GM06990 (cell line): ENCODE measurements around the gene FLNB.

Source experiments
- DNase-seq: peaks from one replicate; pipeline ENCODE4 v3.0.0-alpha.2; 2011; ENCODE audit not compliant: insufficient read length; ENCODE audit errors: extremely low read depth
- H3K27me3 ChIP-seq: replicated peaks from 2 replicates; pipeline ENCODE4 v1.6.0; 2011; ENCODE audit warnings: low read length; ENCODE audit not compliant: control insufficient read depth, insufficient read depth
- H3K36me3 ChIP-seq: 2 replicates; pipeline ENCODE4 v1.5.1; 2011; ENCODE audit warnings: low read length; ENCODE audit not compliant: control insufficient read depth, insufficient read depth
- H3K4me3 ChIP-seq: replicated peaks from 2 replicates; pipeline ENCODE4 v1.5.1; 2011; ENCODE audit warnings: low read depth, mild to moderate bottlenecking, control low read depth, low read length
- TF ChIP-seq, protein P1 (sequence below): IDR thresholded peaks from 2 replicates; pipeline ENCODE4 v1.5.1; 2011; ENCODE audit warnings: low read length, control low read depth, mild to moderate bottlenecking, inconsistent platforms; ENCODE audit not compliant: insufficient read depth, poor library complexity, severe bottlenecking

The FLNB gene

DNA sequence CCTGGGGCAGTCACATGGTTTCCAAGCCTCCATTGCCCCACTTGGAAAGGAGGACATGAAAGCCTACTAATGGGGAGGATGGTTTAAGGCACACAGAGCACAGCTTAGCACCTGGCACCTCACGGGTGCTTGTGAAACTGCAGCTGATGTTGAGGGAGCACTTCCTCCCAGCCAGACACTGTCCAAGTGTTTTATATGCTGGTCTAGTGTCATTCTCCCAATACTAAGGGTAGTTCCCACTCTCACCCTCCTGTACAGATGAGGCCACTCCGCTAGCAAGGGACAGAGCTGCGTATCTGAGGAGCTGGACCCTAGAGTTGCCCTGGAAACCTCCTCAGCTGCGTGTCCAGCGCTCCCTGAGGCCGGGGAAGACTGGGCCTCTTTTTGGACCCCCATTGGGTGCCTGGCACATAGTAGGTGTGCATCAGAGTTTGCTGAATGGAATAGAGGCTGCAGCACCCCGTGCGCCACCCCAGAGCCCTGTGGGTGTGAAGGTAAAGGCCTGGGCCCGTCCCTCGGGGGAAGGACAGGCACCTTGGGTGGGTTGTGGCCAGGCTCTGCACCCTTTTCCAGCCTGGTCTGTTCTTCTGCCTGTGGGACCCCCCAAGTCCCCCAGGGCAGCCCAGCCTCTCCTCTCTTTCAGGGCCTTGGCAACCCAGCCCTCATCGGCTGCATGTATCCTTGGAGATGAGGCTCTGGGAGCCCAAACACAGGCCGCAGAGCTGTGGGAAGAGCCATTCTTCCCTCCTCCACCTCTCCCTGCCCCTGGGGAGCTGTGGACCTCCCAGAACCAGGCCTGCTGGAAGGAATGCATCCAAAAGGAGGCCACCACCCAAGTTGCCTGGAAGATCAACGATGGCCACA, 171.2 kb downstream of the FLNB start:
- Histone ChIP-seq H3K27me3 (no peaks in the 10 kb centered on the region), H3K36me3 (no peaks in the 10 kb centered on the region), H3K4me3 (no peak overlapping the region)
- TF ChIP-seq, protein P1, sequence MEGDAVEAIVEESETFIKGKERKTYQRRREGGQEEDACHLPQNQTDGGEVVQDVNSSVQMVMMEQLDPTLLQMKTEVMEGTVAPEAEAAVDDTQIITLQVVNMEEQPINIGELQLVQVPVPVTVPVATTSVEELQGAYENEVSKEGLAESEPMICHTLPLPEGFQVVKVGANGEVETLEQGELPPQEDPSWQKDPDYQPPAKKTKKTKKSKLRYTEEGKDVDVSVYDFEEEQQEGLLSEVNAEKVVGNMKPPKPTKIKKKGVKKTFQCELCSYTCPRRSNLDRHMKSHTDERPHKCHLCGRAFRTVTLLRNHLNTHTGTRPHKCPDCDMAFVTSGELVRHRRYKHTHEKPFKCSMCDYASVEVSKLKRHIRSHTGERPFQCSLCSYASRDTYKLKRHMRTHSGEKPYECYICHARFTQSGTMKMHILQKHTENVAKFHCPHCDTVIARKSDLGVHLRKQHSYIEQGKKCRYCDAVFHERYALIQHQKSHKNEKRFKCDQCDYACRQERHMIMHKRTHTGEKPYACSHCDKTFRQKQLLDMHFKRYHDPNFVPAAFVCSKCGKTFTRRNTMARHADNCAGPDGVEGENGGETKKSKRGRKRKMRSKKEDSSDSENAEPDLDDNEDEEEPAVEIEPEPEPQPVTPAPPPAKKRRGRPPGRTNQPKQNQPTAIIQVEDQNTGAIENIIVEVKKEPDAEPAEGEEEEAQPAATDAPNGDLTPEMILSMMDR = no peak
- no peak for DNase-seq

DNA sequence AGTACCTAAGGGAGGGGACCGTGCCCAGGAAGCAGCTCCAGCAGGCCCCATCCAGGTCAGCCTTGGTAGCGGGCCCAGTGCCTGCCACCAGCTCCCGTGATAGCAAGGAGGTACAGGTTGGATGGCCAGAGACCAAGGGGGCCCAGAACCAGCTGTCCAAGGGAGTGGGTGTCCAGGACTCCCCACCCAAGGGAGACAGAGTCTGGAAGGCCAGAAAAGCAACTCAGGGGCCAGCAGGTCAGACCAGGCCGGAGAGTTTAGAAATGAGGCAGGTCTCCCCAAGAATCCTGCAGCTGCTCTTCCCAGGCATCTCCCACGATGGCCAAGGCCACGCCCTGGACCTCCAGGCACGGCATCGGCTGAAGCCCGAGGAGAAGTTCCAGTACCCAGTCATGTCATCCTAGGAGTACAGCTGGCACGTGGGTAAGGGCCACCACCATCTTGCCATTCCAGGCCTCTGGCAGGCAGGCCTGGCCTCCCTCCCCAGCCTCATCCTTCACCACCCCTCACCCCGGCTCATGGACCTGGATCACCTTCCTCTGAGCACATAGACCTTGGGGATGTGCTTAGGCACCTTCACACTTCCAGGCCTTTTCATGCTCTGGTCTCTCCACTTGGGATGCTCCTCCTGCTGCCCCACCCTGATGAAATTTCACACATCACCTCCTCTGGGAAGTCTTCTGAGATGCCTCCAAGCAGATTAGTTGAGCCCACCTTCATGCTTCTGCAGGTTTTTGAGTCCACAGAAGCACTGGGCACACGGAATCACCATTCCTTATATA, 172.1 kb downstream of the FLNB start:
- Histone ChIP-seq H3K36me3 (no peaks in the 10 kb centered on the region), H3K27me3 (no peaks in the 10 kb centered on the region), H3K4me3 (no peak overlapping the region)
- TF ChIP-seq, protein P1 = no peak
- no peak for DNase-seq

DNA sequence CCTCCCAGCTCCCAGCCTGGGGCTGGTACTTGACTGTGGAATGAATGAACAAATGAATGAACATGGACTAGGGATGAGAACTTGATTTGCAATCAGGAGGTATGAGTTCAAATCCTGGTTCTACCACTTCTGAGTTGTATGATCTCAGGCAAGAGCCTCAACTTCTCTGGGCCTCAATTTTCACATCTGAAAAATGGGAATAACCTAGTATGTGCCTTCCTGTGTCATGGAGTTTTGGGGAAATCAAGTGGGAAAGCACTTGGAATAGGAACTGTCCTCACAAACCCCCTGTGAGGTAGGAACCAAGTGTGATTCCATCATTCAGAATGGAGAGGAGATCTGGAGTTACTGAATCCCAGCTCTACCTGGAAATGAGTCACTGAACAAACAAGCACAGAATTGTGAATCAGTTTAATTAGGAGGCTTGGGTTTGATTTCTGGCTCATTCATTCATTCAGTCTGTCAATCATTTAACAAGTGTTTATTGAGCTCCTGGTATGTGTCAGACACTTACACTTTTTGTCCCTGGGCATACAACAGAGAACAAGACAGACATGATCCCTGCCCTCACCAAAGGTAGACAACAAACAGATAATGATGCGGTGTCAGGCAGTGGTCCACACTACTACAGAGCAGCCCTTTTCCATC, 172.8 kb downstream of the FLNB start:
- Histone ChIP-seq H3K4me3 (no peak overlapping the region), H3K27me3 (no peaks in the 10 kb centered on the region), H3K36me3 (no peaks in the 10 kb centered on the region)
- TF ChIP-seq, protein P1 = no peak
- DNase-seq = no peak

DNA sequence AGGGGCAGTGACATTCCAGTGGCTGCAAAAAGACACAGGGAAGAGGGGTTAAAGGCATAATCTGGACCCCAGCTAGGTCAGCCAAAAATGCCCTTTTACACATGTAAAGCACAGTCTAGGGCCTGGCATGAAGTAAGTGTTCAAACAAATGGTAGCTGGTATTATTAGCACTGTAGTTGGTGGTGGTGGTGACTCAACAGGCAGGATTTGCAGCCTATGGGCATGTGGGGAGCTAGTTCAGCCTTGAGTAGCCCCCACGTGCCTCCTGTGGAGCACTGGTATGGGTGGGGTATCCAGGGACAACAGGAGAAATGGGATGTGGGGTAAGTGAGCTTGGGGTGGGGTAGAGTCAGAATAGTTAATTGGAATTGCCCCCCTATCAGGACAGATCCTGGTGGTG, 175.0 kb downstream of the FLNB start:
- Histone ChIP-seq H3K27me3 (no peaks in the 10 kb centered on the region), H3K36me3 (no peaks in the 10 kb centered on the region), H3K4me3 (no peak overlapping the region)
- TF ChIP-seq, protein P1 = no peak
- no peak for DNase-seq

DNA sequence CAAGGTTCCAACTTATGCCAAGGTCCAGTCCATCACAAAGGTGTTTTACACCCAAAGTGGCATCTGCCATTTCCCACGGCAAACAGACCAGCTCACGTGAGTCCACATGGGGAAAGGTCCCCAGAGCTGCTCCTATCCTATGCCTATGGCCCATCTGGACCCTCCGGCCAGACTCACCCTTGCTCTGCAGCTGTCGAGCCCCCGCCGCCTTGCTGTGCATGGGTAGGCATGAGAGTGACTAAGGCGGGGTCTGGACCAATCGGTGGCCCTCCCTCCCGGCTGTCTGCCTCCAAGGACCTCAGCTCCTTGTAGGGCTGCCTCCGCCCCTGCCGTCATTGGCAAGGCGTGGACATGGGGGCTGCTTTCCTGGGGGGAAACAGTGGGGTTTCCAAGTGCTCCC, 175.7 kb downstream of the FLNB start:
- no peak for DNase-seq
- TF ChIP-seq, protein P1 = no peak
- H3K36me3 ChIP-seq = no peaks in the 10 kb centered on the region
- no peak overlapping the region for H3K4me3 ChIP-seq
- no peaks in the 10 kb centered on the region for H3K27me3 ChIP-seq
